ENCODE results near the gene HSD11B2.

Gene HSD11B2

DNA sequence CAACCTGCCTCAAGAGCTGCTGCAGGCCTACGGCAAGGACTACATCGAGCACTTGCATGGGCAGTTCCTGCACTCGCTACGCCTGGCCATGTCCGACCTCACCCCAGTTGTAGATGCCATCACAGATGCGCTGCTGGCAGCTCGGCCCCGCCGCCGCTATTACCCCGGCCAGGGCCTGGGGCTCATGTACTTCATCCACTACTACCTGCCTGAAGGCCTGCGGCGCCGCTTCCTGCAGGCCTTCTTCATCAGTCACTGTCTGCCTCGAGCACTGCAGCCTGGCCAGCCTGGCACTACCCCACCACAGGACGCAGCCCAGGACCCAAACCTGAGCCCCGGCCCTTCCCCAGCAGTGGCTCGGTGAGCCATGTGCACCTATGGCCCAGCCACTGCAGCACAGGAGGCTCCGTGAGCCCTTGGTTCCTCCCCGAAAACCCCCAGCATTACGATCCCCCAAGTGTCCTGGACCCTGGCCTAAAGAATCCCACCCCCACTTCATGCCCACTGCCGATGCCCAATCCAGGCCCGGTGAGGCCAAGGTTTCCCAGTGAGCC is 5.8 kb downstream of the HSD11B2 start:
- no peak for DNase-seq

GRCh38 chr16:67437513-67437912 is 6.6 kb downstream of the HSD11B2 start:
- no peak for DNase-seq

DNA sequence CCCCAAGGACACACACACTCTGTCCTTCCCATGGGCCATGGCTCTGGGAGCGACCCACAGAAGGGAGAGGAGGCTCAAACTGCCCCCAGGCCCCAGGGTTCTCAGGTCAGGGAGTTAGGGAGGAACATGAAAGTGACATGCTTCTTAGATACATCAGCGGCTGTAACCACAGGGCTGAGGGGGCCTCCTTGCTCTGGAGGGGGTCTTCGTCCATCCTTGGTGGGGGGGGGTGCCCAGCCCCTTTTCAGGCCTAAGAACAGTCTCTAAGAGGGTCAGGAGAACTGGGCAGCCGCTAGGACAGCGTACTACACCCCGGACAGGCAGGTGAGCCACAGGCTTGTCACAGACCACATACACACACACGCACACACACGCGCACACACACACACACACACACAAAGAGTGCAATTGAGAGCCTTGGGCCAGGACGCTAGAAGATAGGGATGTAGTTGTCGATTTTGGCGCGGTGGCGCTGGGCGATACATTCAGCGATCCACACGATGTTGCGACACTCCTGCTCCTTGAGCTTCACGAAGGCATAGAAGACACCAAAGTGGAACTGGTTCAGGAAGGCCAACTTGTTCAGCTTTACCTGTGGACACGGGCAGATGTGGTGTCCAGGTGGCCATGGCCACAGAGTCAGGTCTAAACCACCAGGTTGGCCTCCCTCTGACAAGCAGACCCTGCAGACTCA is 7.3 kb downstream of the HSD11B2 start:
- no peak for DNase-seq

GRCh38 chr16:67438824-67439393 is 8.0 kb downstream of the HSD11B2 start:
- DNase-seq = no peak

DNA sequence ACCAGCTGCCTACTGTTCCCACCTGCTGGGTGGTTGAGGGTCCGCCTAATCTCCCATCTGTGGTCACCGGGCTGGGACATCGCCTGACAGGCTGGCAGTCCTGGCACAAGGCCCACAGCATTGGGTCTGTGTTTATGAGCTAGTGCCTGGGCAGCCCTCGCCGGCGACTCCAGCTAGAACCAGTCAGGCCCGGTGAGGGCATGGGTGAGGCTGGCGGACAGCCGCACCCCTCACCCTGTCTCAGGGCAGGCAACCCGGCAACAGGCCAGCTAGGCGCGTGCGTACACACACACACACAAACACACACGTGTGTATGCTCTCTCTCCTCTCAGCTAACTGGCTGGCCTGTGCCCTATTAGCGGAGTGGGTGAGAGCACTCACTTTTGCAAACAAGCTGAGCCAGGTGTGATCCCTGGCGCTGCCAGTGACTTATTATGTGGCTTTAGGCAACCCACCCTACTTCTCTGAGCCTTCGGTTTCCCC is 10.4 kb downstream of the HSD11B2 start:
- no peak for DNase-seq

- no peak for DNase-seq
These were observed 11.0 kb downstream of the HSD11B2 start for GRCh38 chr16:67441907-67442306.

GRCh38 chr16:67442581-67443255 is 11.8 kb downstream of the HSD11B2 start:
- DNase-seq = no peak

DNA sequence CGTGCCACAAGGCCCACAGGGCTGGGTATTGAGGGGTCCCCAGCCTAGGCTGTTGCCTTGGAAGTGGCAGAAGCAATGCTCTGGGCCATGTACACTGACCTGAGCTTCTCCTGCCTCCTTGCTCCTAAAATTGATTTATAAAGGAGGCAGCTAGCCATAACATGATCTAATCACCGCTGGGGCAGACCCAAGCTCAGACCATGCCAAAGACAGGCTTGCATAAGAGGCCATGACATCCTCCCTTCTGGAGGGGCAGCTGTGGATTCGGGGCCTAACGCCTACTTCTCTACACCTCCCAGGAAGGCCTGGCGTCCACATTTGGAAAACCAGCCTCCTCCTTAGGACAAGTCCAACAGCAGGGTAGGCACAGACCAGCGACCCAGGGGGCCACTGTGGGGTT is 12.3 kb downstream of the HSD11B2 start:
- DNase-seq = no peak

- peak; percentile 21 for DNase-seq
These were observed 13.6 kb downstream of the HSD11B2 start for GRCh38 chr16:67444259-67445125.

GRCh38 chr16:67445126-67445426 is 14.2 kb downstream of the HSD11B2 start:
- DNase-seq = no peak

DNA sequence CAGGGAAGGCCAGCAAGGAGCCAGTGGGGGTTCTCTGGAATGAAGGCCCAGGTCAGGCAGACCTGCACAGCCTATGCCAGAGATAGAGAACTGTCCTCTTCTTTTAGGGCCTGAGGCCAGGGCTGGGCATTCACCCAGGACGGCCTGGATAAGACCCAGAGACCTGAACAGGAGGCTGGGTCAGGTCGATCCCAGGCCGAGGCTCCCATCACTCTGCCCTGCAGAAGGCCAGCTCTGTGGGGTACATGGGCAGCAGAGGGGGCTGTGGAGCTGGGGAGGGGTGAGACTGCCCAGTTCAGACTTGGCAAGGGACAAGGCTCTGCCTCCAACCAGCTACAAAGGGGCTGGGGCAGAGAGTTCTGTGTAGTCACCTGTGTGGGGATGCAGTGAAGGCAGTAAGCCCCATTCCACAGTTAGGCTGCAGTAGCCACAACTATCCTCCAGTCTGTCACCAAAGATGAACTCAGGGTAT is 14.6 kb downstream of the HSD11B2 start:
- DNase-seq = no peak

- no peak for DNase-seq
These were observed 15.3 kb downstream of the HSD11B2 start for GRCh38 chr16:67445913-67446907.

- no peak for DNase-seq
These were observed 16.1 kb downstream of the HSD11B2 start for GRCh38 chr16:67446968-67447507.

GRCh38 chr16:67447508-67448076 is 16.7 kb downstream of the HSD11B2 start:
- no peak for DNase-seq

DNA sequence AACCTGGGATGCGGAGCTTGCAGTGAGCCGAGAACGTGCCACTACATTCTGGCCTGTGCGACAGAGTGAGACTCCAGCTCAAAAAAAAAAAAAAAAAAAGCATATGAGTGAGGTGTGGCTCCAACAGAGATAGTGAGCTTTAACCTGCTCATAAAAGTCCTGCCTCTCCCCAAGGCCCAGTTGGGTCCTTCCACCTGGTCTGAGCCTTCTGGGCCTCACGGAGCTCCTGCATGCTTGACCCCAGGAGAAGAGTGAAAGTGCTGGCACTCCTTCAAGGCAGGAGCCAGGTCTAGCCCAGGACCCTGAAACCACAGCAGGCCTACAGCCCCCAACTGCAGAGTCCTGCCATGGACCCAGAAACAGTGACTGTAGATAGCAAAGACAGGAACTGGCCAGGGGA is 17.7 kb downstream of the HSD11B2 start:
- no peak for DNase-seq

DNA sequence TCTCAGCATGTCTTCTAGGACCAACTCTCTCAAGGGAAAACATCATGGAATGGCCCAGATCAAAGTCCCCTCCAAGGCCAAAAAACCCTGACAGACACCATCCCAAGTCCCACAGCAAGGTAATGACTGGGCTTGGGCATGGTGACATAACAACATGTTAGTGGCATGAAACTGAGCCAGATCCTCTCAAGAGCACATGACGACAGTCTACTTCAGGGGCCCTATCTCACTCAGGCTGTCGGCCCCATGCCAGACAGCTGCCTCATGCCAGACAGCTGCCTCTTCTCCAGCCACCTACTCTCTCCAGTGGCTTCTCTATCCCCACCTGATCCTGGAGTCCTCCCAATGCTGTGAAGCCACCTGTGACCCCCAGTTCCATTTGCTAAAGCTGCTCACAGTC is 18.4 kb downstream of the HSD11B2 start:
- no peak for DNase-seq

GRCh38 chr16:67449739-67450138 is 18.8 kb downstream of the HSD11B2 start:
- no peak for DNase-seq

DNA sequence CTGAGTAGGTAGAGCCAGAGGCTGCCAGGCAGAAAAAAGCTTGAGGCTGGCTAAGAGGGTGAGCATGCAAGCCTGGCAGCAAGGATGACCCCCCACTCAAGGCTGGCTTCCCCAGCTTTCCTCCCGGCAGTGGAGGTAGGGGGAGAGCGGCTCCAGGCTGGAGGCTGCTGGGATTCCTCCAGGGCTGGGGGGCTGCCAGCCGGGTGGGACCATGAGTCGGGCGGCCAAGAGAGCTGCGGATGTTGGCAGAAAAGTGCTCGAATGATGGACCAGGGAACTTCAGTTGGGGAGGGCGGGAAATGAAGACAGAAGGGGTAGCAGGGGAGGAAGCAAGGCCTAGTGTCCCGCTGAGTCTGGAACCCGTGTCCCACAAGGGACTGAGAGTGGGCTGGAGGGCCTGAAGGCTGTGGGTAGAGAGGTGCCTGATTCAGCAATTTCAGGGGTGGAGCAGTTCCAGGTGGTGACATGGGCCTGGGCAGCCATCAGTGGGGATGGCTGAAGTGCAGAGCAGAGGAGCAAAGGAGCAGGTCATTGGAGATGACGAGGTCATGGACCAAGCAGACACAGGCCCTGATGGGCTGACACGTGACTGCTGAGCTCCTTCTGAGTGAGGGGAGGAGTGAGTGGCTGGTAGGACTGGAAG is 20.3 kb downstream of the HSD11B2 start:
- no peak for DNase-seq

DNA sequence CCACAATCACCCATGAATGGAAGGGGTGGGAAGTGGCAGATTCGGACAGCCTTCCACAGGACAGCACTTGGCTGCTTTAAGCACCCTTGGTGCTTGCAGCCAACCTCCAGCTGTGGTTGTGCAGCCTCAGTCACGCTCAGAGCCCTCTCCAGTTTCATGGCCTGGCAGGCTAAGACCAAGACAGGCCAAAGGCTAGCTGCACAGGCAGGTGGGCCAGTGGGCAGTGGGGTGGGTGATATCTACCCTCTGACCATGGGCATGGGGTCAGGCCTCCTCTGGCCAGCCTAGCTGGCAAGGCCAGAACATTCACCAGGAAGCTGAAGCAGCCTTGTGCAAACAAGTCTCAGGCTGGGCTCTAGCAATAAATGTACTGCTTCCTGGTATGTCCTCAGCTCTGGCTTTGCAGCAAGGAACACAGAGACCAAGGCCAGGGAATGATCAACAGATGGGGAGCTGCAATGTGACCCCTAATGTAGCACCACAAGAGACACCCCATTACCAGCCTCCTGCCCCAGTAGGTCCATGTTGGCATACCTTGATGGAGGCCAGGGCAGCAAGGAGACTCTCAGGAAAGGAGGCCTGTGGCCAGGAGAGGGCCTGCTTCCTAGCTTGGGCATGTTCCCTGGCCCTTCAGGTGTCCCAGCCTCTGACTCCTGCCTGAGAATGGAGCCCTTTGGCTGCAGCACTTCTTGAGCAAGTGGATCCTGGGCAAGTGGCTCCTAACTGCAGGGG is 20.9 kb downstream of the HSD11B2 start:
- no peak for DNase-seq

DNA sequence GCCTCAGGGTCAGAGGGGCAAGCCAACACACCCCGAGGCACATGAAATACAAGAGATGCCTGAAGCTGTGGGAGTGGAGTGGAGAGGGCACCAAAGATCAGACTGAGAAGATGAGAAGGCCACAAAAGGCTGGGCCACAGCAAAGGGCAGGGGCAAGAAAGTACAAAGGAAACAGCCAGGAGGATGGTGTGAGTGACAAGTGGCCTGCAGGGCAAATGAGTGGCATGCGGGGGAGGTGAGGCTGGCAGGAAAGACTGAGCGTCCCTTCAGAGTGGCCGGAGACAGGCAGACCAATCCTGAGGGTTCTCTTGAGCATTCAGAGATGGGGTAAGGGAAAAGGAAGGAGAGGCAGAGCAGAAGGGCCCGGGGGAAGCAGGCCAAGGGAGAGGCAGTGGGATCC is 23.2 kb downstream of the HSD11B2 start:
- DNase-seq = no peak

All from kidney glomerular epithelial cell (primary cell).